ENCODE data around the gene TENM4. TPM values are rescaled to one million over a fixed set of nuclear protein-coding genes. Genes with fewer than 3 reads are reported as not detected.

TENM4 gene
- total and polyA plus RNA-seq, 2 of the 8 experiments (the other 6 are each of a cell fraction or from before 2014, with no cell fraction given): 3.5 to 7.2 TPM

DNA sequence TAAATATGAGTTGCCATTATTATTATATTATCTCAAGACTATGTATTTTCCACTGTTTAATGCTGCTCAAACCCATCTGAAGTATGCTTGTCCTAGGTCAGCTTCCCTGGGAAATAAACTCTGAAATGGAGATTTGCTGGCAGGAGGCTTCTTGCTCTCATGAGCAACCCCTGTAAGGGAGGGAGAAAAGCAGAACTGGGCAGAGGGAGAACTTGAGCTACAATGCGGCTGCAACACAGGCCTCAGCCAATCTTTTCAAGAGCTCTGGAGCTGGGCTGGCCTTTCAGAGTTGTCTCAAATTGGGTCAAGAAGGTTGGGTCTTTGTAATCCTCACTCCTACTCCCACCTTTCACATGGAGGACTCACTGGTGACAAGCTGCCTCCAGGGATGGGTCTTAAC is 412.6 kb downstream of the TENM4 start:
- no peak overlapping the region for H3K14ac ChIP-seq (ENCODE audit: insufficient read length)
- DNase-seq (ENCODE audit: low read depth in 1 of 2, low spot score in 2 of 2) (no peak), FAIRE-seq (no peak)
- no peaks in the 10 kb centered on the region for H3K23me2 ChIP-seq (ENCODE audit: low read depth, low read length)
- no peak overlapping the region for H3K27ac ChIP-seq (ENCODE audit: low read depth, low read length)
- H4K5ac ChIP-seq (ENCODE audit: insufficient read length, low read depth, low read length): no peak overlapping the region
- no peaks in the 10 kb centered on the region for H3K79me2 ChIP-seq (ENCODE audit: control insufficient read depth in 1 of 2, insufficient read depth in 2 of 2, low read length in 2 of 2)
- no peak overlapping the region for H2BK5ac ChIP-seq (ENCODE audit: low read depth, low read length)
- no peak overlapping the region; the same call in 1 of the 2 replicates for H4K8ac ChIP-seq (ENCODE audit: extremely low read depth, insufficient read depth, low read length)
- ChIA-PET POLR2A (ENCODE audit: partially characterized antibody) (no interaction called here), CTCF (ENCODE audit: partially characterized antibody) (interaction anchor here (0.6 to 1.6 kb wide), 5 partner anchors 10 to 355 kb away, joined by 3 to 6 read pairs (median 4); no protein-coding TSS in a partner anchor)
- no peak overlapping the region for H3K4me2 ChIP-seq (ENCODE audit: insufficient read depth in 1 of 2, low read depth in 2 of 2, low read length in 2 of 2)
- no peak overlapping the region for H3K56ac ChIP-seq (replicated peaks; ENCODE audit: insufficient read length, low read depth, low read length)
- no peaks in the 10 kb centered on the region for H3K79me1 ChIP-seq (ENCODE audit: low read depth, low read length)
- peaks cover 0 to 6% (median 2%) of the 10 kb centered on the region in 4 experiments; a peak in 2 of 7 replicates for H3K4me1 ChIP-seq (replicated peaks in 1 of 4; ENCODE audit: control insufficient read depth in 3 of 4, insufficient read depth in 4 of 4, low read length in 3 of 4)
- H4K20me1 ChIP-seq (replicated peaks in 1 of 2; ENCODE audit: control insufficient read depth in 1 of 2, insufficient read depth in 2 of 2, low read length in 2 of 2): no peaks in the 10 kb centered on the region
- H3K23ac ChIP-seq (ENCODE audit: insufficient read length): no peak overlapping the region
- H3K9ac ChIP-seq (replicated peaks in 1 of 4; ENCODE audit: extremely low read depth in 1 of 4, low read depth in 3 of 4, low read length in 3 of 4): no peak overlapping the region
- H3K36me3 ChIP-seq (ENCODE audit: control insufficient read depth in 2 of 4, insufficient read depth in 4 of 4, low read length in 3 of 4): no peaks in the 10 kb centered on the region
- H3K4me3 ChIP-seq (ENCODE audit: extremely low read depth in 1 of 4, insufficient read depth in 2 of 4, low read depth in 3 of 4, low read length in 4 of 4): no peak overlapping the region
- no peak overlapping the region for H2AFZ ChIP-seq (ENCODE audit: low read length)
- H2BK120ac ChIP-seq (replicated peaks; ENCODE audit: low read depth, low read length): no peak overlapping the region
- no peak overlapping the region for H2BK20ac ChIP-seq (ENCODE audit: low read length)
- H3K27me3 ChIP-seq (replicated peaks in 1 of 4; ENCODE audit: control insufficient read depth in 3 of 4, extremely low read depth in 1 of 4, insufficient read depth in 3 of 4, low read length in 3 of 4): no peaks in the 10 kb centered on the region
- H3K18ac ChIP-seq (ENCODE audit: extremely low read depth, low read length): no peak overlapping the region
- H3K9me3 ChIP-seq (ENCODE audit: insufficient read depth in 2 of 2, low read depth in 1 of 2, low read length in 1 of 2): no peaks in the 10 kb centered on the region
- no peak overlapping the region for H4K91ac ChIP-seq (replicated peaks; ENCODE audit: insufficient read length, low read length)
- 73% methylated on average over 1 of the region's 1 CpG; no CpG with 5 or more reads in 1 of the 2 experiments for WGBS, 2 experiments (ENCODE audit: extremely low coverage in 1 of 2, insufficient coverage in 1 of 2, insufficient read length in 1 of 2, insufficient replicate concordance in 2 of 2, low coverage in 1 of 2, low lambda C conversion rate in 2 of 2, missing lambda C conversion rate in 1 of 2)
- H2BK15ac ChIP-seq (ENCODE audit: low read length): no peak overlapping the region
- H2AK5ac ChIP-seq (ENCODE audit: low read depth, low read length): no peak overlapping the region
- no peak overlapping the region for H2BK12ac ChIP-seq (ENCODE audit: low read depth, low read length)
- no peak overlapping the region for H3K4ac ChIP-seq (replicated peaks; ENCODE audit: insufficient read length, low read depth, low read length)
